Measurements from ENCODE around the gene HOXB6.

Gene HOXB6

GRCh38 chr17:48610282-48611211 is 5.8 kb upstream of the HOXB6 start, which contains the start of gene HOXB7:
HOXB7 (minus strand) TSS chr17:48611017; CDS start chr17:48610918, 99 bp downstream.
- POLR2A ChIA-PET: no interaction called here
- peak; percentile 81 for DNase-seq (ENCODE audit: extremely low spot score)
- TF ChIP-seq CTCF (IDR thresholded peaks at IDR 0.05; ENCODE audit: control extremely low read depth, extremely low read depth, low read depth, missing control alignments): no peak
- CTCF ChIA-PET: interaction anchor here (0.7 to 1.7 kb wide), 5 partner anchors 9 to 584 kb away, joined by 3 to 7 read pairs (median 5); no protein-coding TSS in a partner anchor

- CTCF ChIA-PET: interaction anchor here (0.7 to 1.7 kb wide), 5 partner anchors 8 to 583 kb away, joined by 3 to 7 read pairs (median 5); no protein-coding TSS in a partner anchor
- POLR2A ChIA-PET: no interaction called here
- TF ChIP-seq CTCF (IDR thresholded peaks at IDR 0.05; ENCODE audit: control extremely low read depth, extremely low read depth, low read depth, missing control alignments): no peak
- DNase-seq (ENCODE audit: extremely low spot score): no peak
Measured at GRCh38 chr17:48609759-48610281, 5.0 kb upstream of the HOXB6 start.

GRCh38 chr17:48609033-48609432 is 4.2 kb upstream of the HOXB6 start:
- ChIA-PET CTCF (interaction anchor here (0.8 to 1.7 kb wide), 7 partner anchors 8 to 582 kb away, joined by 3 to 7 read pairs (median 4); no protein-coding TSS in a partner anchor), POLR2A (no interaction called here)
- DNase-seq (ENCODE audit: extremely low spot score): no peak
- TF ChIP-seq CTCF (IDR thresholded peaks at IDR 0.05; ENCODE audit: control extremely low read depth, extremely low read depth, low read depth, missing control alignments): no peak

GRCh38 chr17:48608494-48608834 is 3.7 kb upstream of the HOXB6 start:
- CTCF ChIA-PET: interaction anchor here (0.8 to 1.6 kb wide), 4 partner anchors 17 to 582 kb away, joined by 3 to 4 read pairs (median 3); no protein-coding TSS in a partner anchor
- TF ChIP-seq CTCF (IDR thresholded peaks at IDR 0.05; ENCODE audit: control extremely low read depth, extremely low read depth, low read depth, missing control alignments): no peak
- DNase-seq (ENCODE audit: extremely low spot score): no peak
- POLR2A ChIA-PET: no interaction called here

GRCh38 chr17:48606892-48607614 is 2.3 kb upstream of the HOXB6 start:
- CTCF ChIA-PET: interaction anchor here (1.2 to 1.6 kb wide), 3 partner anchors 18 to 272 kb away, joined by 4 read pairs; no protein-coding TSS in a partner anchor
- POLR2A ChIA-PET: no interaction called here
- no peak for DNase-seq (ENCODE audit: extremely low spot score)
- TF ChIP-seq CTCF (IDR thresholded peaks at IDR 0.05; ENCODE audit: control extremely low read depth, extremely low read depth, low read depth, missing control alignments): no peak

Data from GM10248 (cell line).